Fibroblast of the conjunctiva (primary cell): ENCODE data around the gene PRCP.

ENCODE experiments used
- DNase-seq: peaks from one replicate; pipeline ENCODE4 v3.0.0-alpha.2; 2010; ENCODE audit warnings: low read depth

The PRCP gene

GRCh38 chr11:82782825-82783374 is 117.3 kb downstream of the PRCP start:
- no peak for DNase-seq

DNA sequence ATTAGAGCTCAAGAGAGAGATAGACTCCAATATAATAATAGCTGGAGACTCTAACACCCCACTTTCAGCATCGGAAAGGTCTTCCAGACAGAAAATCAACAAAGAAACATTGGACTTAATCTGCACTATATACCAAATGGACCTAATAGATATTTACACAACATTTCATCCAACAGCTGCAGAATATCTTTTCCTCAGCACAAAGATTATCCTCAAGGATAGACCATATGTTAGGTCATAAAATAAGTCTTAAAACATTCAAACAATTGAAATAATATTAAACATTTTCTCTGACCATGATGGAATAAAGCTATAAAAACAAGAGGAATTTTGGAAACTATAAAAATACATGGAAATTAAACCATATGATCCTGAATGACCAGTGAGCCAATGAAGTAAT is 121.5 kb downstream of the PRCP start:
- no peak for DNase-seq

DNA sequence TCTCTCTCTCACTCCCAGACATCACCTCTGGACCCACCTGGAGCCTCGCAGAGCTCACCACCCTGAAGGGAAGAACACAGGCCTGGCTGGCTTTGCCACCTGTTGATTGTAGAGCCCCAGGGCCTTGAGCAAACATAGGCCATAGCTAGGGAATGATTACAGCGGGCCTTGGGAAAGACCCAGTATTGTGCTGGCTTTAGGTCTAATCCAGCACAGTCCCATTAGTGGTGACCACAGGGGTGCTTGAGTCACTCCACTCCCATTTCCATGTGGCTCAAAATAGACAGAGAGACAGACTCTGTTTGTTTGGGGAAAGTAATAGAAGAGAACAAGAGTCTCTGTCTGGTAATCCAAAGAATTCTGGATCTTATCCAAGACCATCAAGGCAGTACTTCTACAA is 123.9 kb downstream of the PRCP start:
- no peak for DNase-seq

GRCh38 chr11:82775736-82776346 is 124.4 kb downstream of the PRCP start:
- peak; percentile 10 for DNase-seq

DNA sequence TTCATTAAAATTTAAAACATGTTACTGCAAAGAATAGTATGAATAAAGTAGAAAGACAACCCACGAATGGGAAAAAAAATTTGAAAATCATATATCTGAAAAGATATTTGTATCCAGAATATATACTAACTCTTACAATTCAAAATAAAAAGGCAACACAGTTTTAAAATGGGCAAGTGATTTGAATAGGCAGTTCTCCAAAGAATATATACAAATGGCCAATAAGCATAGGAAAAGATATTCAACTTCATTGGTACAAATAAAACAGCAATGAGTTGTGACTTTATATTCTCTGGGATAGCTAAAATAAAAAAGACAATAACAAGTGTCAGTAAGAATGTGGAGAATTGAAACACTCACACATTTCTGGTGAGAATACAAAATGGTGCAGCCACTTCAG is 125.0 kb downstream of the PRCP start:
- no peak for DNase-seq
